Measurements from ENCODE around the gene DET1. TPM values are rescaled to one million over a fixed set of nuclear protein-coding genes. Genes with fewer than 3 reads are reported as not detected.

The DET1 gene
- total and polyA plus RNA-seq, 2 of the 13 experiments (the other 11 are each of a cell fraction or from before 2014, with no cell fraction given) = 2.2 to 4.2 TPM

DNA sequence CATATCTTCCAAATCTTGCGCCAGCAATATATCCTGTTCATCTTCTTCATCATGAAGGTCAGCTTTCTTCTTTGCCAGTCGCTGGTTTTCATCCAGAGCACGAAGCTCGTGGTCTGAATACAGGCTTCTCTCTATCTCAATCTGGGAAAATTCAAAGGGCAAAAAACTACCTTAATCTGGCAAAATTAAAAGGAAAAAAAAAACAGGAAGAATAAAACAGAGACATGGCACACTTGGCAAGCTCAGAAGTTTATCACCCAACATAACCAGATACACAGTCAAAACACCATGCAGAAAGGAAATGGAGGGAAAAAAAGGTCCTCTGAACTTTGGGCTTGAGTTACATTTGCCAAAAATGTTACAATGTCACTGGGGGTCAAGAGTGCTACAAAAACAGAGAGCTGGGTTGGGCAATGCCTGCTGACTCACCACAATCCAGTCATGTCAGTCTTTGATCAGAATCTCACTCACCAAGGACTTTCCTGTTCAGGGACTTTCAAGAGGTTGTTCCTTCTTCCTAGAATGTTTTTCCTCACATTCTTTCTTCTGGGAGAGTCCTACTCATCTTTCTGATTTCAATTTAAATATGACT, 80.8 kb downstream of the DET1 start (continued):
- TF ChIP-seq NR2C2 (CRISPR knock-in tag; IDR thresholded peaks at IDR 0.05; ENCODE audit: borderline replicate concordance) (peak; percentile 83), SRSF1 (optimal IDR thresholded peaks at IDR 0.05; ENCODE audit: low read depth, low read length) (no peak), STAT5B (CRISPR knock-in tag; IDR thresholded peaks at IDR 0.05) (no peak), ZNF101 (CRISPR knock-in tag; IDR thresholded peaks at IDR 0.05; ENCODE audit: borderline replicate concordance, low read depth) (no peak), ARNT2 (CRISPR knock-in tag; IDR thresholded peaks at IDR 0.05; ENCODE audit: low read depth) (peak; percentile 63; the same call in 1 of the 2 replicates), ZNF652 (CRISPR knock-in tag; IDR thresholded peaks at IDR 0.05; ENCODE audit: borderline replicate concordance, low read depth) (no peak), ZNF431 (CRISPR knock-in tag; IDR thresholded peaks at IDR 0.05; ENCODE audit: borderline replicate concordance, low read depth) (no peak), MAFF (IDR thresholded peaks at IDR 0.05; ENCODE audit: low read depth, low read length) (peak; percentile 83), MEF2D (CRISPR knock-in tag; IDR thresholded peaks at IDR 0.05) (peak; percentile 87), FOXO1 (CRISPR knock-in tag; IDR thresholded peaks at IDR 0.05) (peak; percentile 93), RXRB (CRISPR knock-in tag; IDR thresholded peaks at IDR 0.05; ENCODE audit: borderline replicate concordance) (peak; percentile 92), ZNF350 (CRISPR knock-in tag; IDR thresholded peaks at IDR 0.05; ENCODE audit: borderline replicate concordance, low read depth) (no peak), CCDC6 (CRISPR knock-in tag; IDR thresholded peaks at IDR 0.05) (peak; percentile 49; the same call in 1 of the 2 replicates), ZNF205 (CRISPR knock-in tag; IDR thresholded peaks at IDR 0.05) (0 out of 2 replicates have a peak, but pooled peaks have one; percentile 49), ZNF660 (CRISPR knock-in tag; IDR thresholded peaks at IDR 0.05; ENCODE audit: borderline replicate concordance, low read depth) (no peak), ZNF510 (CRISPR knock-in tag; IDR thresholded peaks at IDR 0.05; ENCODE audit: low read depth) (no peak), ZSCAN31 (CRISPR knock-in tag; IDR thresholded peaks at IDR 0.05; ENCODE audit: low read depth) (no peak), RXRA (CRISPR knock-in tag; IDR thresholded peaks at IDR 0.05) (peak; percentile 89; the same call in 1 of the 2 replicates)
- TF ChIP-seq, protein P1, sequence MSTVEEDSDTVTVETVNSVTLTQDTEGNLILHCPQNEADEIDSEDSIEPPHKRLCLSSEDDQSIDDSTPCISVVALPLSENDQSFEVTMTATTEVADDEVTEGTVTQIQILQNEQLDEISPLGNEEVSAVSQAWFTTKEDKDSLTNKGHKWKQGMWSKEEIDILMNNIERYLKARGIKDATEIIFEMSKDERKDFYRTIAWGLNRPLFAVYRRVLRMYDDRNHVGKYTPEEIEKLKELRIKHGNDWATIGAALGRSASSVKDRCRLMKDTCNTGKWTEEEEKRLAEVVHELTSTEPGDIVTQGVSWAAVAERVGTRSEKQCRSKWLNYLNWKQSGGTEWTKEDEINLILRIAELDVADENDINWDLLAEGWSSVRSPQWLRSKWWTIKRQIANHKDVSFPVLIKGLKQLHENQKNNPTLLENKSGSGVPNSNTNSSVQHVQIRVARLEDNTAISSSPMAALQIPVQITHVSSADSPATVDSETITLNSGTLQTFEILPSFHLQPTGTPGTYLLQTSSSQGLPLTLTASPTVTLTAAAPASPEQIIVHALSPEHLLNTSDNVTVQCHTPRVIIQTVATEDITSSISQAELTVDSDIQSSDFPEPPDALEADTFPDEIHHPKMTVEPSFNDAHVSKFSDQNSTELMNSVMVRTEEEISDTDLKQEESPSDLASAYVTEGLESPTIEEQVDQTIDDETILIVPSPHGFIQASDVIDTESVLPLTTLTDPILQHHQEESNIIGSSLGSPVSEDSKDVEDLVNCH (CRISPR knock-in tag; IDR thresholded peaks at IDR 0.05) = no peak
- TF ChIP-seq, protein P2, sequence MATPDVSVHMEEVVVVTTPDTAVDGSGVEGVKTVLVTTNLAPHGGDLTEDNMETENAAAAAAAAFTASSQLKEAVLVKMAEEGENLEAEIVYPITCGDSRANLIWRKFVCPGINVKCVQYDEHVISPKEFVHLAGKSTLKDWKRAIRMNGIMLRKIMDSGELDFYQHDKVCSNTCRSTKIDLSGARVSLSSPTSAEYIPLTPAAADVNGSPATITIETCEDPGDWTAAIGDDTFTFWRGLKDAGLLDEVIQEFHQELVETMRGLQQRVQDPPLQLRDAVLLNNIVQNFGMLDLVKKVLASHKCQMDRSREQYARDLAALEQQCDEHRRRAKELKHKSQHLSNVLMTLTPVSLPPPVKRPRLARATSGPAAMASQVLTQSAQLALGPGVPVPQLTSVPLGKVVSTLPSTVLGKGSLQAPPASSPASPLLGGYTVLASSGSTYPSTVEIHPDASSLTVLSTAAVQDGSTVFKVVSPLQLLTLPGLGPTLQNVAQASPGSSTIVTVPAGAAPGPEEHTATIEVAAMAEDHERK (CRISPR knock-in tag; IDR thresholded peaks at IDR 0.05; ENCODE audit: low read depth) = no peak
- TF ChIP-seq, protein P3, sequence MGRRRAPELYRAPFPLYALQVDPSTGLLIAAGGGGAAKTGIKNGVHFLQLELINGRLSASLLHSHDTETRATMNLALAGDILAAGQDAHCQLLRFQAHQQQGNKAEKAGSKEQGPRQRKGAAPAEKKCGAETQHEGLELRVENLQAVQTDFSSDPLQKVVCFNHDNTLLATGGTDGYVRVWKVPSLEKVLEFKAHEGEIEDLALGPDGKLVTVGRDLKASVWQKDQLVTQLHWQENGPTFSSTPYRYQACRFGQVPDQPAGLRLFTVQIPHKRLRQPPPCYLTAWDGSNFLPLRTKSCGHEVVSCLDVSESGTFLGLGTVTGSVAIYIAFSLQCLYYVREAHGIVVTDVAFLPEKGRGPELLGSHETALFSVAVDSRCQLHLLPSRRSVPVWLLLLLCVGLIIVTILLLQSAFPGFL (CRISPR knock-in tag; IDR thresholded peaks at IDR 0.05) = no peak
- TF ChIP-seq, protein P4, sequence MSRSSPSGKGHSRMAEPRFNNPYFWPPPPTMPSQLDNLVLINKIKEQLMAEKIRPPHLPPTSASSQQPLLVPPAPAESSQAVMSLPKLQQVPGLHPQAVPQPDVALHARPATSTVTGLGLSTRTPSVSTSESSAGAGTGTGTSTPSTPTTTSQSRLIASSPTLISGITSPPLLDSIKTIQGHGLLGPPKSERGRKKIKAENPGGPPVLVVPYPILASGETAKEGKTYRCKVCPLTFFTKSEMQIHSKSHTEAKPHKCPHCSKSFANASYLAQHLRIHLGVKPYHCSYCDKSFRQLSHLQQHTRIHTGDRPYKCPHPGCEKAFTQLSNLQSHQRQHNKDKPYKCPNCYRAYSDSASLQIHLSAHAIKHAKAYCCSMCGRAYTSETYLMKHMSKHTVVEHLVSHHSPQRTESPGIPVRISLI (CRISPR knock-in tag; IDR thresholded peaks at IDR 0.05; ENCODE audit: borderline replicate concordance) = peak; percentile 87; the same call in 1 of the 2 replicates
- TF ChIP-seq, protein P5, sequence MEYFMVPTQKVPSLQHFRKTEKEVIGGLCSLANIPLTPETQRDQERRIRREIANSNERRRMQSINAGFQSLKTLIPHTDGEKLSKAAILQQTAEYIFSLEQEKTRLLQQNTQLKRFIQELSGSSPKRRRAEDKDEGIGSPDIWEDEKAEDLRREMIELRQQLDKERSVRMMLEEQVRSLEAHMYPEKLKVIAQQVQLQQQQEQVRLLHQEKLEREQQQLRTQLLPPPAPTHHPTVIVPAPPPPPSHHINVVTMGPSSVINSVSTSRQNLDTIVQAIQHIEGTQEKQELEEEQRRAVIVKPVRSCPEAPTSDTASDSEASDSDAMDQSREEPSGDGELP (IDR thresholded peaks at IDR 0.05; ENCODE audit: borderline replicate concordance, low read depth) = peak; percentile 21; the same call in 1 of the 2 replicates
